ENCODE measurements around the gene TSPAN16. TPM values are rescaled to one million over a fixed set of nuclear protein-coding genes. Genes with fewer than 3 reads are reported as not detected.
"Not testable (repeated sequence)": the region's sequence is repeated elsewhere in the genome, so short reads cannot be mapped to it uniquely, and the experiment has no call there.

The TSPAN16 gene
- total RNA-seq, 2 donors from 2014 or later, result not detected

DNA sequence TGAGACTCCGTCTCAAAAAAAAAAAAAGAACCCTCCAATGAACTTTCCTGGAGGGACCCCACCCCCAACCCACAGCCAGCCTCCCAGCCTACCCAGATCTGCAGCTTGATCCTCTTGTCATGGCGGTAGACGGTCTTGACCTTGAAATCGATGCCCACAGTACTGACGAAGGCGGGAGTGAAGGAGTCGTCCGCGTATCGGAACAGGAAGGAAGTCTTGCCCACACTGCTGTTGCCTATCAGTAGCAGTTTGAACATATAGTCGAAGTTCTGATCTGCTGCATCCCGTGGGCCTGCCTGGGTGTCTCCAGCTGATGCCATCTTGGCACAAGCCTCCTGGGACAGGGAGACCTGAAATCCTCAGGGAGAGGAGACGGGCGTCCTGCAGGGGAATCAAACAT lies 41.1 kb downstream of the TSPAN16 start:
- H3K4me3 ChIP-seq, result no peak overlapping the region

DNA sequence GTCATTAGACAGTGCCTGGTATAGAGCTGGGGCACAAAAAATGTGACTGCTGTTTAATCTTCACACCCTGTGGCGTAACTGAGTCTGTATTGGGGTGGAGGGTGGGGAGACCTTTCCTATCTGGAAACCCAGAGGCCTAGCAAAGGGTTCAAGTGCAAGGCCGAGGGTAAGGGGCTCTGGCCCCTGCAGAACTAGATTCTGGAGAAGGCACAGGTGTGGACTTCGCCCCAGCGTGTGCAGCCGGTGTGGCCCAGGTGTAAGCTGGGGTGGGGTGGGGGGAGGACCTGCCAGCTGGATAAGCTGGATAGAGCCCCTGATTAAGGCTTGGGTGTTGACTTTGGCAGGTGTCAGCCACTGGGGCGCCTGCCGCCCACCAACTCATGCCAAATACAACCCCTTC lies 42.2 kb downstream of the TSPAN16 start:
- 40 to 51% methylated on average over 1 to 7 of the region's 7 CpGs for WGBS, 2 donors
- Histone ChIP-seq H3K4me1 (peaks cover 27% of the 10 kb centered on the region), H3K9me3 (no peaks in the 10 kb centered on the region), H3K27ac (peak overlapping the region; percentile 76 to 94 (median 86)), H3K36me3 (replicated peaks in 1 of 2; ENCODE audit: insufficient read depth in 1 of 2, low read depth in 2 of 2) (peaks cover 10 to 30% of the 10 kb centered on the region in 2 donors), H3K27me3 (no peaks in the 10 kb centered on the region), H3K4me3 (peak overlapping the region; percentile 99 to 100)
- intact Hi-C loops (cut with DNase I), result no loop called here
- TF ChIP-seq, protein P1, sequence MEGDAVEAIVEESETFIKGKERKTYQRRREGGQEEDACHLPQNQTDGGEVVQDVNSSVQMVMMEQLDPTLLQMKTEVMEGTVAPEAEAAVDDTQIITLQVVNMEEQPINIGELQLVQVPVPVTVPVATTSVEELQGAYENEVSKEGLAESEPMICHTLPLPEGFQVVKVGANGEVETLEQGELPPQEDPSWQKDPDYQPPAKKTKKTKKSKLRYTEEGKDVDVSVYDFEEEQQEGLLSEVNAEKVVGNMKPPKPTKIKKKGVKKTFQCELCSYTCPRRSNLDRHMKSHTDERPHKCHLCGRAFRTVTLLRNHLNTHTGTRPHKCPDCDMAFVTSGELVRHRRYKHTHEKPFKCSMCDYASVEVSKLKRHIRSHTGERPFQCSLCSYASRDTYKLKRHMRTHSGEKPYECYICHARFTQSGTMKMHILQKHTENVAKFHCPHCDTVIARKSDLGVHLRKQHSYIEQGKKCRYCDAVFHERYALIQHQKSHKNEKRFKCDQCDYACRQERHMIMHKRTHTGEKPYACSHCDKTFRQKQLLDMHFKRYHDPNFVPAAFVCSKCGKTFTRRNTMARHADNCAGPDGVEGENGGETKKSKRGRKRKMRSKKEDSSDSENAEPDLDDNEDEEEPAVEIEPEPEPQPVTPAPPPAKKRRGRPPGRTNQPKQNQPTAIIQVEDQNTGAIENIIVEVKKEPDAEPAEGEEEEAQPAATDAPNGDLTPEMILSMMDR (IDR thresholded peaks at IDR 0.05), result no peak
- no peak for TF ChIP-seq POLR2A (IDR thresholded peaks at IDR 0.05)
- DNase-seq, result peak in 1 of 4 donors; percentile 65
- ATAC-seq, result peak; percentile 10

More for the DNA sequence above, 41.1 kb downstream of the TSPAN16 start:
- TF ChIP-seq POLR2A (IDR thresholded peaks at IDR 0.05), result no peak
- TF ChIP-seq, protein P1 (IDR thresholded peaks at IDR 0.05), result no peak
- ATAC-seq (no peak), DNase-seq (no peak)
- 47 to 65% methylated on average over 14 of the region's 14 CpGs for WGBS, 2 donors
- intact Hi-C loops (cut with DNase I), result no loop called here
- Histone ChIP-seq H3K9me3 (no peaks in the 10 kb centered on the region), H3K27ac (no peak overlapping the region), H3K36me3 (replicated peaks in 1 of 2; ENCODE audit: insufficient read depth in 1 of 2, low read depth in 2 of 2) (peaks cover 10 to 35% of the 10 kb centered on the region in 2 donors), H3K4me1 (peaks cover 27% of the 10 kb centered on the region), H3K27me3 (no peaks in the 10 kb centered on the region)

DNA sequence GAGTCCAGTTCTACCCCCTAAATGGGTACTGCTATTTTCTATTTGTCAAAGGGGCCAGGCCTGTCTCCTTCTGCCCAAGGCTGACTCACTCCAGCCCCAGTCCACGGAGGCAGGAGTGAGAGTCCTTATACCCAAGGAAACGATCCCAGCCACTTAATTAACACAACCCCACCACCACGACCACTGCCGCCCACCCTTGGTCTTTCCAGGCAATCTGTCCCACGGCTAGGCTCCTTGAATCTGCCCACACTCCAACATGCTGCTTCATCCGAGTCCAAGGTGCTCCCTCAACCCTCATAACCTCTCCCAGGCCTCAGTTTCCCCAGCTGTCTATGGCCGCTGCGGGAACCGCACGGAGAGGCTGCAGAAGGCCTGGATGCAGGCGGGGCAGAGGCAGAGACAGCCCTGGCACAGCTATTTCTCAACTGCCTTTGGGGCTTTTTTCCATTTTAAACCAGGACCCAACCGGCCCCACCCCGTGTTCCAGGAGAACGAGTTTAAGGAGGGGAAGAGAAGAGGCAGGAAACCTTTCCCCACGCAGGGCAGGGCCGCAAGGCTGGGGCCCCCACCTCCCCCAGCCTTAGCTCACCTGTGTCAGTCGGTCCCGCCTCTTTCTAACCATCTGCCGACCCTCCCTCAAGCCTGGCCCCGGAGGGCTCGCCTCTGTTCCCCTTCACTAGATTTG lies 42.8 kb downstream of the TSPAN16 start:
- Histone ChIP-seq H3K4me1 (peaks cover 33% of the 10 kb centered on the region), H3K27ac (peak overlapping the region; percentile 76 to 94 (median 86)), H3K9me3 (no peaks in the 10 kb centered on the region), H3K27me3 (no peaks in the 10 kb centered on the region), H3K36me3 (replicated peaks in 1 of 2; ENCODE audit: insufficient read depth in 1 of 2, low read depth in 2 of 2) (peaks cover 10 to 24% of the 10 kb centered on the region in 2 donors), H3K4me3 (peak overlapping the region; percentile 99 to 100)
- 13 to 19% methylated on average over 11 to 21 of the region's 21 CpGs for WGBS, 2 donors
- intact Hi-C loops (cut with DNase I), result no loop called here
- peak in 2 of 3 donors; percentile 12 to 42 for TF ChIP-seq POLR2A (IDR thresholded peaks at IDR 0.05)
- TF ChIP-seq, protein P1 (IDR thresholded peaks at IDR 0.05), result no peak
- peak in 1 of 4 donors; percentile 22 for DNase-seq
- peak; percentile 36 for ATAC-seq

GRCh38 chr19:11339254-11340098 lies 43.5 kb downstream of the TSPAN16 start, which contains the start of gene RAB3D:
Gene RAB3D (minus strand): TSS chr19:11339657. CDS start chr19:11337399, 2,258 bp downstream.
- TF ChIP-seq, protein P1 (IDR thresholded peaks at IDR 0.05), result no peak
- TF ChIP-seq POLR2A (IDR thresholded peaks at IDR 0.05), result peak; percentile 55 to 89 (median 84)
- 3 to 5% methylated on average over 20 to 53 of the region's 53 CpGs for WGBS, 2 donors
- Histone ChIP-seq H3K36me3 (replicated peaks in 1 of 2; ENCODE audit: insufficient read depth in 1 of 2, low read depth in 2 of 2) (peaks cover 2 to 17% of the 10 kb centered on the region in 2 donors), H3K27ac (peak within 1 kb of the TSS; percentile 76 to 94 (median 86)), H3K27me3 (no peaks in the 10 kb centered on the region), H3K4me3 (peak within 1 kb of the TSS; percentile 99 to 100), H3K9me3 (no peaks in the 10 kb centered on the region), H3K4me1 (peaks cover 41% of the 10 kb centered on the region)
- peak; percentile 95 to 97 (median 96) for DNase-seq
- peak; percentile 86 for ATAC-seq
- intact Hi-C loops (cut with DNase I), result no loop called here

GRCh38 chr19:11340099-11340467 lies 44.1 kb downstream of the TSPAN16 start:
- ATAC-seq; DNase-seq; intact Hi-C loops (cut with DNase I); H3K27me3 ChIP-seq; H3K9me3 ChIP-seq; H3K4me3 ChIP-seq: not testable (repeated sequence)
- peaks cover 47% of the 10 kb centered on the region for H3K4me1 ChIP-seq
- peak overlapping the region; percentile 76 to 94 (median 86) for H3K27ac ChIP-seq
- 85 to 86% methylated on average over 8 of the region's 8 CpGs for WGBS, 2 donors
- H3K36me3 ChIP-seq (replicated peaks in 1 of 2; ENCODE audit: insufficient read depth in 1 of 2, low read depth in 2 of 2), result peaks cover 0 to 11% of the 10 kb centered on the region in 2 donors
